Panc1 (cell line): Measurements from ENCODE around the gene PROKR1.

Source experiments
- CTCF ChIP-seq: fragments of 450-650 bp; IDR thresholded peaks from 2 replicates; pipeline ENCODE4 v1.5.1; 2017; ENCODE audit warnings: mild to moderate bottlenecking
- POLR2AphosphoS5 ChIP-seq: IDR thresholded peaks from 2 replicates; pipeline ENCODE4 v1.6.1; 2012; ENCODE audit warnings: mild to moderate bottlenecking, low read depth, low read length, moderate library complexity
- SIN3A ChIP-seq: IDR thresholded peaks from 2 replicates; pipeline ENCODE4 v1.6.1; 2012; ENCODE audit warnings: low read depth, mild to moderate bottlenecking, low read length, moderate library complexity, borderline replicate concordance; ENCODE audit not compliant: insufficient read depth
- TF ChIP-seq, protein P1 (sequence below), 2 experiments: IDR thresholded peaks; 2 replicates each; pipeline ENCODE4 v1.6.1; 2011 to 2012; ENCODE audit warnings: low read depth in 2 of 2, control low read depth in 1 of 2, low read length in 1 of 2, mild to moderate bottlenecking in 1 of 2, moderate library complexity in 1 of 2; ENCODE audit not compliant: insufficient read depth in 1 of 2

- TF ChIP-seq CTCF: no peak
- TF ChIP-seq POLR2AphosphoS5: no peak
- no peak for TF ChIP-seq SIN3A
- TF ChIP-seq, protein P1, sequence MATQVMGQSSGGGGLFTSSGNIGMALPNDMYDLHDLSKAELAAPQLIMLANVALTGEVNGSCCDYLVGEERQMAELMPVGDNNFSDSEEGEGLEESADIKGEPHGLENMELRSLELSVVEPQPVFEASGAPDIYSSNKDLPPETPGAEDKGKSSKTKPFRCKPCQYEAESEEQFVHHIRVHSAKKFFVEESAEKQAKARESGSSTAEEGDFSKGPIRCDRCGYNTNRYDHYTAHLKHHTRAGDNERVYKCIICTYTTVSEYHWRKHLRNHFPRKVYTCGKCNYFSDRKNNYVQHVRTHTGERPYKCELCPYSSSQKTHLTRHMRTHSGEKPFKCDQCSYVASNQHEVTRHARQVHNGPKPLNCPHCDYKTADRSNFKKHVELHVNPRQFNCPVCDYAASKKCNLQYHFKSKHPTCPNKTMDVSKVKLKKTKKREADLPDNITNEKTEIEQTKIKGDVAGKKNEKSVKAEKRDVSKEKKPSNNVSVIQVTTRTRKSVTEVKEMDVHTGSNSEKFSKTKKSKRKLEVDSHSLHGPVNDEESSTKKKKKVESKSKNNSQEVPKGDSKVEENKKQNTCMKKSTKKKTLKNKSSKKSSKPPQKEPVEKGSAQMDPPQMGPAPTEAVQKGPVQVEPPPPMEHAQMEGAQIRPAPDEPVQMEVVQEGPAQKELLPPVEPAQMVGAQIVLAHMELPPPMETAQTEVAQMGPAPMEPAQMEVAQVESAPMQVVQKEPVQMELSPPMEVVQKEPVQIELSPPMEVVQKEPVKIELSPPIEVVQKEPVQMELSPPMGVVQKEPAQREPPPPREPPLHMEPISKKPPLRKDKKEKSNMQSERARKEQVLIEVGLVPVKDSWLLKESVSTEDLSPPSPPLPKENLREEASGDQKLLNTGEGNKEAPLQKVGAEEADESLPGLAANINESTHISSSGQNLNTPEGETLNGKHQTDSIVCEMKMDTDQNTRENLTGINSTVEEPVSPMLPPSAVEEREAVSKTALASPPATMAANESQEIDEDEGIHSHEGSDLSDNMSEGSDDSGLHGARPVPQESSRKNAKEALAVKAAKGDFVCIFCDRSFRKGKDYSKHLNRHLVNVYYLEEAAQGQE (IDR thresholded peaks at IDR 0.05; ENCODE audit: insufficient read depth in 1 of 2, low read depth in 2 of 2, low read length in 1 of 2): no peak
Observed at GRCh38 chr2:68594041-68594440, 49.3 kb upstream of the PROKR1 start.
